HepG2 (cell line): Measurements from ENCODE around the gene IGBP1. TPM values are rescaled to one million over a fixed set of nuclear protein-coding genes. Genes with fewer than 3 reads are reported as not detected.

Experiments
- ATAC-seq: fragments of 200-7000 bp; cut with Tn5 transposase; 3 replicates; pipeline ENCODE4 v1.9.1; 2020; ENCODE audit warnings: mild to moderate bottlenecking, moderate library complexity
- BruUV-seq: library from RNA; stranded (reverse); fragments of 400-500 nt; replicated peaks from 2 replicates; lab custom pipeline; 2021; lab: Mats Ljungman, UMichigan
- CTCF ChIA-PET: fragments of 300-600 bp; formaldehyde crosslinking; extraction: SDS; loops from one replicate; lab custom pipeline; 2021; ENCODE audit warnings: low total read pairs, inconsistent platforms, low intra/inter-chr PET ratio; lab: Yijun Ruan, JAX
- POLR2A ChIA-PET: fragments of 350-600 bp; sonication (Branson Sonifier 250); formaldehyde crosslinking; loops from one replicate; lab custom pipeline; 2020; ENCODE audit warnings: antibody characterized with exemption, inconsistent platforms; lab: Yijun Ruan, JAX
- DNase-seq: peaks from one replicate; pipeline ENCODE4 v3.0.0-alpha.2; 2015; ENCODE audit warnings: low spot score
- FAIRE-seq: peaks from 3 replicates; lab custom pipeline; 2011; peaks lifted over from hg19 to GRCh38; lab: Jason Lieb, UNC
- H2AFZ ChIP-seq: one replicate; pipeline ENCODE4 v1.6.1; 2011; ENCODE audit warnings: low read length, inconsistent platforms
- H3K27ac ChIP-seq: fragments of 300-600 bp; 3 replicates; pipeline ENCODE4 v1.8.0; 2011; ENCODE audit warnings: mixed run types, mild to moderate bottlenecking, mixed read lengths, low read length, inconsistent platforms; ENCODE audit not compliant: insufficient read depth; ENCODE audit errors: extremely low read length
- H3K27me3 ChIP-seq, 2 experiments: fragments of 200-600 bp in 1 of 2; 2 replicates in 1 of 2; 3 replicates in 1 of 2; pipeline versions ENCODE4 v1.6.0 to v1.8.0; 2011; ENCODE audit warnings: low read length in 2 of 2, mild to moderate bottlenecking in 2 of 2, moderate library complexity in 2 of 2, inconsistent platforms in 1 of 2; ENCODE audit not compliant: insufficient read depth in 2 of 2, control insufficient read depth in 1 of 2
- H3K36me3 ChIP-seq, 2 experiments: fragments of 200-600 bp in 1 of 2; replicated peaks in 1 of 2; 2 replicates in 1 of 2; 3 replicates in 1 of 2; pipeline versions ENCODE4 v1.5.1 to v1.8.0; 2011; ENCODE audit warnings: low read length in 2 of 2, inconsistent platforms in 1 of 2; ENCODE audit not compliant: insufficient read depth in 2 of 2, control insufficient read depth in 1 of 2
- H3K4me1 ChIP-seq: 2 replicates; pipeline ENCODE4 v1.5.1; 2012; ENCODE audit warnings: low read length, inconsistent platforms; ENCODE audit not compliant: insufficient read depth
- H3K4me2 ChIP-seq: 2 replicates; pipeline ENCODE4 v1.6.0; 2011; ENCODE audit warnings: low read depth, low read length, inconsistent platforms
- H3K4me3 ChIP-seq, 3 experiments: fragments of 200-600 bp in 1 of 3; sonication (generic), shearing (Covaris generic) in 1 of 3; replicated peaks in 1 of 3; 2 replicates each; pipeline ENCODE4 v1.5.1; 2011 to 2016; ENCODE audit warnings: low read length in 3 of 3, inconsistent platforms in 2 of 3, low read depth in 2 of 3, mild to moderate bottlenecking in 2 of 3, control low read depth in 1 of 3, mixed read lengths in 1 of 3; ENCODE audit not compliant: insufficient read depth in 1 of 3
- H3K79me2 ChIP-seq: one replicate; pipeline ENCODE4 v1.6.1; 2011; ENCODE audit warnings: low read length, inconsistent platforms; ENCODE audit not compliant: insufficient read depth
- H3K9ac ChIP-seq: 2 replicates; pipeline ENCODE4 v1.6.0; 2011; ENCODE audit warnings: mild to moderate bottlenecking, low read depth, low read length, inconsistent platforms; ENCODE audit not compliant: insufficient read depth
- H3K9me3 ChIP-seq: 2 replicates; pipeline ENCODE4 v1.5.1; 2012; ENCODE audit warnings: mild to moderate bottlenecking, low read length
- H4K20me1 ChIP-seq: 2 replicates; pipeline ENCODE4 v1.6.0; 2011; ENCODE audit warnings: inconsistent platforms, mild to moderate bottlenecking, low read length, moderate library complexity; ENCODE audit not compliant: insufficient read depth
- CBX1 ChIP-seq: IDR thresholded peaks from one replicate; pipeline ENCODE4 v1.6.1; 2016; ENCODE audit warnings: antibody characterized with exemption, low read depth
- ETS1 ChIP-seq: sonication (generic); formaldehyde crosslinking; IDR thresholded peaks from 2 replicates; pipeline ENCODE4 v1.4.0; 2020; ENCODE audit warnings: missing genetic modification reagents
- ETV6 ChIP-seq: sonication (generic); formaldehyde crosslinking; conservative IDR thresholded peaks from 2 replicates; pipeline ENCODE4 v1.4.0; 2020; ENCODE audit warnings: missing genetic modification reagents
- KLF13 ChIP-seq: sonication (generic); formaldehyde crosslinking; IDR thresholded peaks from 2 replicates; pipeline ENCODE4 v1.4.0; 2020; ENCODE audit warnings: mild to moderate bottlenecking, missing genetic modification reagents
- KLF15 ChIP-seq: sonication (generic); formaldehyde crosslinking; IDR thresholded peaks from 2 replicates; pipeline ENCODE4 v1.8.1; 2023; ENCODE audit warnings: borderline replicate concordance, mild to moderate bottlenecking, inconsistent platforms, missing genetic modification reagents, mixed read lengths
- LBX2 ChIP-seq: sonication (generic); formaldehyde crosslinking; IDR thresholded peaks from 2 replicates; pipeline ENCODE4 v1.5.0; 2020; ENCODE audit warnings: missing genetic modification reagents, mild to moderate bottlenecking, borderline replicate concordance
- SMARCC2 ChIP-seq: fragments of 450-650 bp; IDR thresholded peaks from 2 replicates; pipeline ENCODE4 v1.6.1; 2017; ENCODE audit warnings: antibody characterized with exemption, mild to moderate bottlenecking
- TAF1 ChIP-seq: sonication (generic); formaldehyde crosslinking; IDR thresholded peaks from 2 replicates; pipeline ENCODE4 v1.4.0; 2020; ENCODE audit warnings: missing genetic modification reagents
- ZBTB46 ChIP-seq: sonication (generic); formaldehyde crosslinking; IDR thresholded peaks from 2 replicates; pipeline ENCODE4 v1.4.0; 2020; ENCODE audit warnings: mild to moderate bottlenecking, missing genetic modification reagents, borderline replicate concordance
- ZNF136 ChIP-seq: sonication (generic); formaldehyde crosslinking; IDR thresholded peaks from 2 replicates; pipeline ENCODE4 v1.8.1; 2022; ENCODE audit warnings: low read depth, mild to moderate bottlenecking, moderate library complexity, missing genetic modification reagents
- ZNF367 ChIP-seq: sonication (generic); formaldehyde crosslinking; IDR thresholded peaks from 2 replicates; pipeline ENCODE4 v1.4.0; 2020; ENCODE audit warnings: missing genetic modification reagents, borderline replicate concordance
- ZNF513 ChIP-seq: sonication (generic); formaldehyde crosslinking; conservative IDR thresholded peaks from 2 replicates; pipeline ENCODE4 v1.5.0; 2020; ENCODE audit warnings: missing genetic modification reagents
- ZNF563 ChIP-seq: sonication (generic); formaldehyde crosslinking; IDR thresholded peaks from 2 replicates; pipeline ENCODE4 v1.8.0; 2022; ENCODE audit warnings: mild to moderate bottlenecking, moderate library complexity, missing genetic modification reagents
- ZNF615 ChIP-seq: sonication (generic); formaldehyde crosslinking; IDR thresholded peaks from 2 replicates; pipeline ENCODE4 v1.5.0; 2020; ENCODE audit warnings: mild to moderate bottlenecking, missing genetic modification reagents, borderline replicate concordance
- ZNF710 ChIP-seq: sonication (generic); formaldehyde crosslinking; IDR thresholded peaks from 2 replicates; pipeline ENCODE4 v1.5.0; 2020; ENCODE audit warnings: mild to moderate bottlenecking, missing genetic modification reagents, borderline replicate concordance
- ZSCAN30 ChIP-seq: sonication (generic); formaldehyde crosslinking; IDR thresholded peaks from 2 replicates; pipeline ENCODE4 v1.5.0; 2020; ENCODE audit warnings: mild to moderate bottlenecking, missing genetic modification reagents
- WGBS: methylation state at CpG from one replicate; pipeline ENCODE4 v1.1.6; 2017; ENCODE audit warnings: low lambda C conversion rate; 5-methylcytosine and 5-hydroxymethylcytosine counted together
- in situ Hi-C: cut with HindIII; loops from 2 replicates; pipeline ENCODE4 v1.10.0; 2017; ENCODE audit warnings: low pct_unique_long_range_greater_than_20kb; ENCODE audit not compliant: extremely low pct_ligation_motif_present
- intact Hi-C: fragments of 100-400 bp; cut with micrococcal nuclease; formaldehyde crosslinking; loops from one replicate; pipeline ENCODE4 v1.10.0; 2022; ENCODE audit not compliant: unreplicated experiment
- polyA plus RNA-seq, 8 experiments: library from polyadenylated mRNA; depleted of rRNA in 3 of 8; stranded (reverse) in 7 of 8; unstranded in 1 of 8; fragments of >200 nt; fragmentation: Illumina TruSeq in 4 of 8; extraction: Trizol in 4 of 8; gene quantifications; 2 replicates each; pipeline versions ENCODE4 v1.2.1 to v1.2.3, GENCODE V29; 2011 to 2016; ENCODE audit warnings: low read depth in 4 of 8, missing spikeins in 1 of 8, mixed read lengths in 1 of 8; ENCODE audit not compliant: insufficient read depth in 1 of 8
- total RNA-seq, 5 experiments: library from RNA; depleted of rRNA; stranded (reverse); fragments of >200 nt; fragmentation: Illumina TruSeq; extraction: Trizol; gene quantifications; 2 replicates each; pipeline ENCODE4 v1.2.3, GENCODE V29; 2016; ENCODE audit warnings: low read depth in 1 of 5

The IGBP1 gene
- total and polyA plus RNA-seq, 2 of the 13 experiments (the other 11 are each of a cell fraction or from before 2014, with no cell fraction given): 59.3 to 103 TPM

- Histone ChIP-seq H3K27me3 (no peaks in the 10 kb centered on the region), H3K27ac (no peak overlapping the region), H3K9me3 (no peaks in the 10 kb centered on the region), H3K79me2 (no peaks in the 10 kb centered on the region), H3K4me1 (peaks cover 13% of the 10 kb centered on the region), H3K4me2 (no peak overlapping the region), H4K20me1 (no peaks in the 10 kb centered on the region), H3K4me3 (no peak overlapping the region), H3K9ac (no peak overlapping the region), H2AFZ (no peak overlapping the region), H3K36me3 (no peaks in the 10 kb centered on the region)
- intact Hi-C loops (no loop called here), in situ Hi-C loops (no loop called here)
- ATAC-seq (no peak), DNase-seq (no peak), FAIRE-seq (no peak)
- no TSS peak for BruUV-seq
- WGBS: 64% methylated on average over 2 of the region's 4 CpGs
- CTCF ChIA-PET: no interaction called here
- POLR2A ChIA-PET: no interaction called here
- TF ChIP-seq ZSCAN30: no peak
- no peak for TF ChIP-seq ZBTB46 (CRISPR knock-in tag)
- TF ChIP-seq ZNF367 (CRISPR knock-in tag): no peak
- TF ChIP-seq ZNF710 (CRISPR knock-in tag): no peak
- TF ChIP-seq LBX2 (CRISPR knock-in tag): no peak
- no peak for TF ChIP-seq SMARCC2
- no peak for TF ChIP-seq KLF13 (CRISPR knock-in tag)
- no peak for TF ChIP-seq ZNF513 (CRISPR knock-in tag)
- no peak for TF ChIP-seq ZNF563 (CRISPR knock-in tag)
- no peak for TF ChIP-seq KLF15
- TF ChIP-seq ETV6 (CRISPR knock-in tag): no peak
- TF ChIP-seq TAF1 (CRISPR knock-in tag): no peak
- no peak for TF ChIP-seq ZNF136
- no peak for TF ChIP-seq ZNF615 (CRISPR knock-in tag)
- TF ChIP-seq ETS1: no peak
- TF ChIP-seq CBX1: no peak
Observed at GRCh38 chrX:70172964-70173363, 39.7 kb downstream of the IGBP1 start.
